Esophagus (tissue), 2 donors: Measurements from ENCODE around the gene KNSTRN. TPM values are rescaled to one million over a fixed set of nuclear protein-coding genes. Genes with fewer than 3 reads are reported as not detected.
A peak's percentile ranks its signal among the peaks of the same experiment; 100 is the strongest.

Experiments
- H3K27ac ChIP-seq, 2 donors: one replicate each; pipeline ENCODE4 v1.5.1; 2013; ENCODE audit warnings: low read depth in 2 of 2, mild to moderate bottlenecking in 2 of 2, inconsistent platforms in 1 of 2, low read length in 1 of 2, moderate library complexity in 1 of 2
- H3K27me3 ChIP-seq, 2 donors: one replicate each; pipeline ENCODE4 v1.6.1; 2013; ENCODE audit warnings: low read length in 2 of 2, control low read depth in 1 of 2, mild to moderate bottlenecking in 1 of 2; ENCODE audit not compliant: insufficient read depth in 2 of 2, control insufficient read depth in 1 of 2
- H3K36me3 ChIP-seq, 2 donors: one replicate each; pipeline ENCODE4 v1.6.1; 2013; ENCODE audit warnings: low read length in 1 of 2; ENCODE audit not compliant: control insufficient read depth in 2 of 2, insufficient read depth in 2 of 2
- H3K4me1 ChIP-seq, 2 donors: one replicate each; pipeline ENCODE4 v1.6.1; 2013; ENCODE audit warnings: low read length in 1 of 2; ENCODE audit not compliant: control insufficient read depth in 2 of 2, insufficient read depth in 2 of 2
- H3K4me3 ChIP-seq, 2 donors: one replicate each; pipeline ENCODE4 v1.5.1; 2013; ENCODE audit warnings: low read length in 2 of 2, mild to moderate bottlenecking in 2 of 2, low read depth in 1 of 2, moderate library complexity in 1 of 2
- H3K9me3 ChIP-seq, 2 donors: one replicate each; pipeline ENCODE4 v1.6.1; 2013; ENCODE audit warnings: mild to moderate bottlenecking in 2 of 2, low read depth in 1 of 2, low read length in 1 of 2, moderate library complexity in 1 of 2; ENCODE audit not compliant: control insufficient read depth in 2 of 2, insufficient read depth in 1 of 2
- WGBS, 2 donors: extraction: QIAGEN DNeasy Blood & Tissue Kit; methylation state at CpG; one replicate each; pipeline ENCODE4 v1.1.7; 2013; 5-methylcytosine and 5-hydroxymethylcytosine counted together
- polyA plus RNA-seq, 2 donors: library from polyadenylated mRNA; stranded (reverse); fragments of 200-250 nt; gene quantifications; one replicate each; pipeline ENCODE4 v1.2.3, GENCODE V29; 2013
- donor health status: healthy with polysubstance abuse.
- donor health status: Bipolar disorder and iron deficiency.

Gene KNSTRN
- polyA plus RNA-seq, 2 donors, result 11.3 TPM

DNA sequence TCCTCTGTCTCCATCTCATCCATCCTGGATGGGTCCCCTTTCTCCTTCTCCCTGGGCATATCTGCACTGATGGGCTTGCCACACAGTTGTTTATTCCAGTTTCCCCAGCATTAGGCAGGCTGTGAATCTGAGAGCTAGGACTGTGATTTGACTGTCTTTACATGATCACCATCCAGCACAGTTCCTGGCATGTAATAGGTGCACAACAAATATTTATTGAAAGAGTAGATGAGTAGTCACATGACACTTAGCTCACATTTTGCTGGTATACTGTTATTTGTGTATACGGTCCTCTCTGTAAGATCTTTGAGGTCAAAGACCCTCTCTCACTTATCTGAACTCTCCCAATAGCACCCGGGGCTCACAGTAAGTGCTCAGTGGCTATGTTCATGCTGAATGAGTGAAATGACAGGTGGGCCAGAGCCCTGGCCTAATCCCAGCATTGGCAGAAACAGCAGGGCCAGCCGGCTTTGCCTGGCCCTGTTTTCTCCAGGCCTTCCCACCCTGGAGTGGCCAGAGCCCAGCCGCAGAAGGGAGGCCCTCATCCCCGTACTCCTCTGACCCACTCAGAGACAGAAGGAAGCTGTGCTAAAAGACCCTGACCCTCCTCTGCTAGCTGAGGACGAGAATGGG is 42.1 kb downstream of the KNSTRN start:
- H3K36me3 ChIP-seq, result no peaks in the 10 kb centered on the region
- H3K27me3 ChIP-seq, result no peaks in the 10 kb centered on the region
- no peaks in the 10 kb centered on the region for H3K9me3 ChIP-seq
- WGBS, 2 donors, result 85 to 92% methylated on average over 6 of the region's 6 CpGs
- H3K27ac ChIP-seq, result no peak overlapping the region
- H3K4me1 ChIP-seq, result peaks cover 0 to 12% of the 10 kb centered on the region in 2 donors
- no peak overlapping the region for H3K4me3 ChIP-seq

DNA sequence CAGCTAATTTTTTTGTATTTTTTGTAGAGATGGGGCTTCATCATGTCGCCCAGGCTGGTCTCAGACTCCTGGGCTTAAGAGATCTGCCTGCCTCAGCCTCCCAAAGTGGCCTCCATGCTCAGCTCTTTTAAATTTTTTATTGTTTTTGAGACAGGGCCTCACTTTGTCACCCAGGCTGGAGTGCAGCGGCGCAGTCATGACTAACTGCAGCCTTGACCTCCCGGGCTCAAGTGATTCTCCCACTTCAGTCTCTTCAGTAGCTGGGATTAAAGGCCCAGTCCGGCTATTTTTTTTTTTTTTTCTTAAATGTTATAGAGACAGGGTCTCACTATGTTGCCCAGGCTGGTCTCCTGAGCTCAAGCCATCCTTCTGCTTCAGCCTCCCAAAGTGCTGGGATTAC is 43.2 kb downstream of the KNSTRN start:
- Histone ChIP-seq H3K4me1 (peaks cover 0 to 10% of the 10 kb centered on the region in 2 donors), H3K9me3 (no peaks in the 10 kb centered on the region), H3K4me3 (no peak overlapping the region), H3K27ac (no peak overlapping the region), H3K27me3 (no peaks in the 10 kb centered on the region), H3K36me3 (no peaks in the 10 kb centered on the region)
- 94 to 95% methylated on average over 5 of the region's 5 CpGs for WGBS, 2 donors

- Histone ChIP-seq H3K27ac (no peak overlapping the region), H3K27me3 (no peaks in the 10 kb centered on the region), H3K4me3 (no peak overlapping the region), H3K4me1 (peaks cover 0 to under 1% of the 10 kb centered on the region in 2 donors), H3K9me3 (no peaks in the 10 kb centered on the region), H3K36me3 (no peaks in the 10 kb centered on the region)
- 88 to 94% methylated on average over 9 of the region's 9 CpGs for WGBS, 2 donors
Observed at GRCh38 chr15:40427188-40427587, 44.7 kb downstream of the KNSTRN start.

DNA sequence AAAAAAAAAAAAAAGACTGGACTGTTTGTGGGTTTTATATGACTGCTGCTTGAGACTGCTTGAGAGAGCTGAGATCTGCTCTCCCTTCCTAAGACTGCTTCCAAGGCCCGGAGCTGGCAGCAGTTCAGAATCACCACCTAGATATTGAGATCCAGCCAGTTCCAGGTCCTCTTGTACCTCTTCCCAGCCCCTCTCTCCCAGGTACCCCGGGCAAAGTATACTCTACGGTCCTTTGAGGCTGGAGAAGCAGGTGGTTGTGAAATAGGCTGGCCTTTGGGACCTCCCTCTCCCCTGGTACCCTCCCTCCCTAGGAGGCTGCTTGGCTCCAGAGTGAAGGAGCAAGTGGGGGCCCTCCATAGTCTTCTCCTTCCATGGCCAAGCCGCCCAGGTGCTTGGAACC is 45.7 kb downstream of the KNSTRN start:
- 77 to 88% methylated on average over 4 of the region's 4 CpGs for WGBS, 2 donors
- Histone ChIP-seq H3K4me1 (peaks cover 0 to 2% of the 10 kb centered on the region in 2 donors), H3K9me3 (no peaks in the 10 kb centered on the region), H3K4me3 (no peak overlapping the region), H3K27ac (no peak overlapping the region), H3K27me3 (no peaks in the 10 kb centered on the region), H3K36me3 (no peaks in the 10 kb centered on the region)

DNA sequence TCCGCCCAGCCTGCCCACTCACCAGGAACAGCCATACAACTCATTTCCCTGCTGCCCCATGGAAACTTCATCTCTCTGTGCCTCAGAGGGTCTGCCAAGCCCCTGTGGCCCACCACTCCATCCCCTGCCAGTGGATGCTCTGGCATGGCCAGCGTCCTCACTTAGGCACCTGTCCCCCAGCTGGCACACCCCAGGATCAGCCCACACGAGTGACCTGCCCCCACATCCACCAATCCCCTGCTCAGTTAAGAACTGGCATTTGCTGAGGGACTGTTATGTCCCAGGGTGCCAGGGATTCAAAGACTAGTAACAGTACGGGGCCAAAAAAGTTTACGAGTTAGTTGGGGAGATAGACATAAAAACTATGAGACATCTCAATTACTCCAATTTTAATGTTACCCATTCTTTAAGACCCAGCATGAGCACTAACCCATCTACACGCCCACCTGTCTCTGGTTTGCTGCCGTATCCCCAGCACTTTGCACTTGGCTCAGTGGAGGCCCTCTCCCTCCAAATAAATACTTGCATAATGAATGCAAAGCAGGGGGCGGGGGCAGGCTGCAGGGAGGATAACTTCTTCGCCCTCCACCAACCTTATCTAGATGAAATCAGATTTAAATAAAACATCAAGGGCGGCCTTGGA is 46.7 kb downstream of the KNSTRN start:
- WGBS, 2 donors, result 81% methylated on average over 10 of the region's 10 CpGs
- Histone ChIP-seq H3K27me3 (no peaks in the 10 kb centered on the region), H3K4me3 (no peak overlapping the region), H3K4me1 (peaks cover 0 to 2% of the 10 kb centered on the region in 2 donors), H3K9me3 (no peaks in the 10 kb centered on the region), H3K27ac (no peak overlapping the region), H3K36me3 (no peaks in the 10 kb centered on the region)

GRCh38 chr15:40430271-40430805 is 47.8 kb downstream of the KNSTRN start:
- no peak overlapping the region for H3K4me3 ChIP-seq
- H3K4me1 ChIP-seq, result peaks cover 0 to 2% of the 10 kb centered on the region in 2 donors
- H3K36me3 ChIP-seq, result no peaks in the 10 kb centered on the region
- no peaks in the 10 kb centered on the region for H3K9me3 ChIP-seq
- H3K27ac ChIP-seq, result peak overlapping the region in 1 of 2 donors; percentile 17
- WGBS, 2 donors, result 35 to 44% methylated on average over 10 of the region's 10 CpGs
- H3K27me3 ChIP-seq, result no peaks in the 10 kb centered on the region

DNA sequence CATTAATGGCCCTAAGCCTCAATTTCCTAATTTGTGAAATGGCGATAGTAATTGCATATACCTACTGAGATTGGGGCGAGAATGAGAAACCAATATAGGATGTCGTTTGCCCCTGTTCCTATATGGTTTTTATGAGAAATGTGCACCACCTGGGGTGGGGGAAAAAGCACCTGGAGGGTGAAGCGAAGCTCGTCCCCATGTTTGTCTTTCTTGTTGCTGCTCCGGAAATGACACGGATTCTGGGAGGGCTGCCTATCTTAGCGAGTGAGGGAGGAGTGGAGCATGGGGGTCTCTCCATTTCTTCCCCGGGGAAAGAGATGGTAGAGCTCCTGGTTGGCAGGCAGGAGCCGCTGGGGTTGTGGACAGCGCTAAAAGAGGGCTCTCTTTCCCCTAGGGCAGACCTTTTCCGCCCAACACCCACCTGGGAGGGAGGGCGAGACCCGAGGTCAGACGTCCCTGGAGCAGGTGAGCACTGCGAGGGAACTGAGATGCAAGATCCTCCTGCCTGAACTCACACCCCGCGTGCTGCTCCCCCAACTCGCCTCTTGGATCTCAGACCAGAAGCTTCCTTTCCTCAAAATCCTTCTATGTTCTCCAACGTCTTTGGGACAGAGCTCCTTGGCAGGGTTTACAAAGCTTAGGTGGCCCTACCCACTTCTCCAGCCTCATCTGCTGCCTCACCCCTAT is 52.6 kb downstream of the KNSTRN start:
- no peak overlapping the region for H3K27ac ChIP-seq
- no peak overlapping the region for H3K4me3 ChIP-seq
- WGBS, 2 donors, result 59 to 66% methylated on average over 20 of the region's 20 CpGs
- H3K36me3 ChIP-seq, result no peaks in the 10 kb centered on the region
- peaks cover 4 to 8% of the 10 kb centered on the region in 2 donors for H3K27me3 ChIP-seq
- peaks cover 2 to 11% of the 10 kb centered on the region in 2 donors for H3K4me1 ChIP-seq
- no peaks in the 10 kb centered on the region for H3K9me3 ChIP-seq

- H3K9me3 ChIP-seq, result no peaks in the 10 kb centered on the region
- H3K4me3 ChIP-seq, result peak overlapping the region; percentile 4 to 12
- H3K27me3 ChIP-seq, result peaks cover 4 to 8% of the 10 kb centered on the region in 2 donors
- no peak overlapping the region for H3K27ac ChIP-seq
- no peaks in the 10 kb centered on the region for H3K36me3 ChIP-seq
- H3K4me1 ChIP-seq, result peaks cover 2 to 11% of the 10 kb centered on the region in 2 donors
- 9 to 14% methylated on average over 13 to 15 of the region's 15 CpGs for WGBS, 2 donors
Observed at GRCh38 chr15:40435710-40436089, 53.2 kb downstream of the KNSTRN start.

GRCh38 chr15:40436116-40436891 is 53.8 kb downstream of the KNSTRN start:
- Histone ChIP-seq H3K27ac (no peak overlapping the region), H3K4me1 (peaks cover 2 to 11% of the 10 kb centered on the region in 2 donors), H3K27me3 (peaks cover 4 to 8% of the 10 kb centered on the region in 2 donors), H3K9me3 (no peaks in the 10 kb centered on the region), H3K4me3 (peak overlapping the region; percentile 4 to 12), H3K36me3 (no peaks in the 10 kb centered on the region)
- 1% methylated on average over 34 to 38 of the region's 39 CpGs for WGBS, 2 donors
